IMR-90 (cell line): ENCODE results near the gene CDH13. TPM values are rescaled to one million over a fixed set of nuclear protein-coding genes. Genes with fewer than 3 reads are reported as not detected.

Experiments used
- ATAC-seq: fragments of 200-7000 bp; cut with Tn5 transposase; 2 replicates; pipeline ENCODE4 v1.9.1; 2020; ENCODE audit warnings: low read depth, mild to moderate bottlenecking, moderate library complexity
- BruUV-seq: library from RNA; stranded (reverse); fragments of 400-500 nt; replicated peaks from 2 replicates; lab custom pipeline; 2021; lab: Mats Ljungman, UMichigan
- CTCF ChIA-PET: fragments of 300-600 bp; formaldehyde crosslinking; extraction: SDS; loops from one replicate; lab custom pipeline; 2021; ENCODE audit warnings: antibody characterized with exemption; lab: Yijun Ruan, JAX
- POLR2A ChIA-PET: fragments of 300-600 bp; sonication (Branson Sonifier 250); formaldehyde crosslinking; loops from one replicate; lab custom pipeline; 2022; ENCODE audit warnings: antibody characterized with exemption; ENCODE audit not compliant: unreplicated experiment; lab: Charles Lee
- DNase-seq: peaks from one replicate; pipeline ENCODE4 v3.0.0; 2013
- H2AFZ ChIP-seq: replicated peaks from 2 replicates; pipeline ENCODE3; 2013; ENCODE audit warnings: low read length, mild to moderate bottlenecking; ENCODE audit not compliant: poor library complexity
- H2AK5ac ChIP-seq: 2 replicates; pipeline ENCODE4 v1.6.1; 2013; ENCODE audit warnings: low read depth, low read length, inconsistent platforms
- H2AK9ac ChIP-seq: replicated peaks from 2 replicates; pipeline ENCODE3; 2013; ENCODE audit warnings: mild to moderate bottlenecking, low read depth, low read length, moderate library complexity; ENCODE audit not compliant: poor library complexity
- H2BK120ac ChIP-seq: 2 replicates; pipeline ENCODE4 v1.6.1; 2013; ENCODE audit warnings: low read depth, low read length, inconsistent platforms
- H2BK15ac ChIP-seq: 3 replicates; pipeline ENCODE4 v1.6.1; 2013; ENCODE audit warnings: low read depth, low read length, inconsistent platforms
- H2BK20ac ChIP-seq: 2 replicates; pipeline ENCODE4 v1.6.1; 2013; ENCODE audit warnings: low read depth, mild to moderate bottlenecking, inconsistent platforms, low read length, moderate library complexity
- H2BK5ac ChIP-seq: 2 replicates; pipeline ENCODE4 v1.6.1; 2013; ENCODE audit warnings: mild to moderate bottlenecking, low read depth, low read length, inconsistent platforms; ENCODE audit not compliant: poor library complexity, severe bottlenecking
- H3K14ac ChIP-seq: replicated peaks from 2 replicates; pipeline ENCODE4 v1.6.1; 2013; ENCODE audit warnings: low read depth, low read length, inconsistent platforms
- H3K18ac ChIP-seq: 2 replicates; pipeline ENCODE4 v1.6.1; 2013; ENCODE audit warnings: low read depth, low read length, control low read depth
- H3K23ac ChIP-seq: 2 replicates; pipeline ENCODE4 v1.6.1; 2013; ENCODE audit warnings: low read depth, low read length, inconsistent platforms
- H3K27ac ChIP-seq: 2 replicates; pipeline ENCODE4 v1.5.1; 2013; ENCODE audit warnings: mild to moderate bottlenecking, control low read depth, low read length; ENCODE audit not compliant: insufficient read depth
- H3K27me3 ChIP-seq: 2 replicates; pipeline ENCODE4 v1.6.1; 2013; ENCODE audit warnings: low read length; ENCODE audit not compliant: control insufficient read depth, insufficient read depth
- H3K36me3 ChIP-seq: 2 replicates; pipeline ENCODE4 v1.6.1; 2013; ENCODE audit warnings: low read length, mixed read lengths; ENCODE audit not compliant: control insufficient read depth, insufficient read depth
- H3K4ac ChIP-seq: 2 replicates; pipeline ENCODE4 v1.6.1; 2013; ENCODE audit warnings: low read depth, low read length, inconsistent platforms
- H3K4me1 ChIP-seq: 2 replicates; pipeline ENCODE4 v1.6.1; 2013; ENCODE audit warnings: low read length, mixed read lengths; ENCODE audit not compliant: control insufficient read depth, insufficient read depth
- H3K4me2 ChIP-seq: 2 replicates; pipeline ENCODE4 v1.6.1; 2013; ENCODE audit warnings: low read depth, mild to moderate bottlenecking, control low read depth, low read length, moderate library complexity
- H3K4me3 ChIP-seq: 2 replicates; pipeline ENCODE4 v1.5.1; 2013; ENCODE audit warnings: low read depth, mild to moderate bottlenecking, control low read depth, low read length, moderate library complexity; ENCODE audit not compliant: insufficient read depth
- H3K56ac ChIP-seq: 2 replicates; pipeline ENCODE4 v1.6.1; 2013; ENCODE audit warnings: low read length, inconsistent platforms; ENCODE audit not compliant: insufficient read depth; ENCODE audit errors: extremely low read depth
- H3K79me1 ChIP-seq, 2 experiments: 2 replicates each; pipeline ENCODE4 v1.6.1; 2013; ENCODE audit warnings: low read length in 2 of 2, inconsistent platforms in 1 of 2, low read depth in 1 of 2
- H3K9ac ChIP-seq: 2 replicates; pipeline ENCODE4 v1.6.1; 2013; ENCODE audit warnings: low read depth, low read length, control low read depth
- H3K9me1 ChIP-seq: 2 replicates; pipeline ENCODE4 v1.6.1; 2013; ENCODE audit warnings: low read length, inconsistent platforms; ENCODE audit not compliant: insufficient read depth
- H3K9me3 ChIP-seq: 2 replicates; pipeline ENCODE4 v1.6.1; 2013; ENCODE audit warnings: low read length; ENCODE audit not compliant: control insufficient read depth, insufficient read depth
- H4K20me1 ChIP-seq: 2 replicates; pipeline ENCODE4 v1.6.1; 2013; ENCODE audit warnings: low read length, inconsistent platforms; ENCODE audit not compliant: insufficient read depth
- H4K5ac ChIP-seq: 2 replicates; pipeline ENCODE4 v1.6.1; 2013; ENCODE audit warnings: mild to moderate bottlenecking, low read depth, low read length, control low read depth
- H4K8ac ChIP-seq, 2 experiments: 2 replicates each; pipeline ENCODE4 v1.6.1; 2013; ENCODE audit warnings: low read depth in 2 of 2, low read length in 2 of 2, control low read depth in 1 of 2, inconsistent platforms in 1 of 2
- H4K91ac ChIP-seq: 2 replicates; pipeline ENCODE4 v1.6.1; 2013; ENCODE audit warnings: low read depth, low read length, inconsistent platforms; ENCODE audit not compliant: insufficient read depth
- CEBPB ChIP-seq: IDR thresholded peaks from 2 replicates; pipeline ENCODE4 v1.6.1; 2012; ENCODE audit warnings: low read depth, low read length, improper control_type of control experiment
- FOS ChIP-seq: fragments of 150-350 bp; IDR thresholded peaks from 2 replicates; pipeline ENCODE4 v1.6.1; 2016; ENCODE audit warnings: low read depth, low read length
- WGBS, 2 experiments: methylation state at CpG; one replicate each; pipeline versions ENCODE4 v1.1.5 to v1.1.7; 2013; ENCODE audit warnings: missing lambda C conversion rate in 2 of 2; ENCODE audit not compliant: insufficient read length in 1 of 2; ENCODE audit errors: extremely low coverage in 2 of 2; 5-methylcytosine and 5-hydroxymethylcytosine counted together
- dilution Hi-C: fragments of 300-500 bp; cut with HindIII; formaldehyde crosslinking; loops from one replicate; pipeline ENCODE4 v1.14.3; 2018; ENCODE audit warnings: low sequenced_read_pairs; ENCODE audit not compliant: unreplicated experiment
- in situ Hi-C: fragments of 300-500 bp; cut with MboI; formaldehyde crosslinking; loops from 3 replicates; pipeline ENCODE4 v1.14.3; 2019; ENCODE audit warnings: low sequenced_read_pairs, inconsistent platforms, mixed read lengths
- intact Hi-C: fragments of 100-400 bp; cut with micrococcal nuclease; formaldehyde crosslinking; loops from 2 replicates; pipeline ENCODE4 v1.10.0; 2022
- polyA plus RNA-seq, 3 experiments: library from polyadenylated mRNA; depleted of rRNA; stranded (reverse); fragments of >200 nt; gene quantifications; 2 replicates each; pipeline ENCODE4 v1.2.3, GENCODE V29; 2012; ENCODE audit warnings: low replicate concordance in 1 of 3
- total RNA-seq: library from RNA; depleted of rRNA; stranded (reverse); fragments of >200 nt; gene quantifications from 2 replicates; pipeline ENCODE4 v1.2.3, GENCODE V29; 2012

Gene CDH13
- total and polyA plus RNA-seq, 2 of the 4 experiments (the other 2 are of a cell fraction): 61.6 to 74.7 TPM

DNA sequence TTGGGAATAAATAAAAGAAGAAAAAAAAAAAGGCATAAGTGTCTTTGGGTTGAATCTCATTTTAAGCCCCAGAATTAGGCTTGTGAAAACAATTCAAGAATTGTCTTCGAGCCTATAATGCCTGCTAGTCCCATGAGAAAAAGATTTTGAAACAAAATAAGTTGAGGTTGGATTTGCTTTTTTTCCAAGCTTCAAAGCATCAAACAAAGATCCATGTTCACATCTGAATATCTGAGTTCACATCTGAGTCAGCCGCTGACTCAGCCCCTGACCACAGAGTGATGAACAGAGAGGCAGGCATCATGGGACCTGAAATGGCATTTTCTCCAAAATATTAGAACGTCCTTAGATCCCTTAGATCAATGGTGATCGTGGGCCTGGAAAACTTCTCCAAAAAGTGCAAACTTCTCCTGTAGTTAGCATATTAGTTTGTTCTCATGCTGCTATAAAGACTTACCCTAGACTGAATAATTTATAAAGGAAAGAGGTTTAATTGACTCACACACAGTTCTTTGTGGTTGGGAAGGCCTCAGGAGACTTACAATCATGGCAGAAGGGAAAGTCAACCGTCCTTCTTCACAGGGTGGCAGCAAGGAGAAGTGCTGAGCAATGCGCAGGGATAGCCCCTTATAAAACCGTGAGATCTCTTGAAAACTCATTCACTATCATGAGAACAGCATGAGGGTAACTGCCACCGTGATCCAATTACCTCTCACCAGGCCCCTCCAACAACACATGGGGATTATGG lies 886.4 kb downstream of the CDH13 start:
- no CpG with 5 or more reads among the region's 8 CpGs for WGBS, 2 experiments
- Histone ChIP-seq H4K20me1 (no peaks in the 10 kb centered on the region), H2BK120ac (peak overlapping the region; percentile 71; the same call in 1 of the 2 replicates), H2BK15ac (peak overlapping the region; percentile 57; the same call in 1 of the 3 replicates), H2BK5ac (peak overlapping the region; percentile 69), H3K9me3 (peaks cover 3% of the 10 kb centered on the region; the same call in 1 of the 2 replicates), H3K18ac (no peak overlapping the region), H4K5ac (no peak overlapping the region), H3K4me1 (no peaks in the 10 kb centered on the region), H2AK5ac (no peak overlapping the region; the same call in 1 of the 2 replicates), H3K9me1 (peaks cover 3% of the 10 kb centered on the region), H3K36me3 (no peaks in the 10 kb centered on the region), H2AFZ (no peak overlapping the region), H3K4me3 (no peak overlapping the region), H3K56ac (no peak overlapping the region), H3K9ac (no peak overlapping the region), H4K91ac (no peak overlapping the region), H3K14ac (no peak overlapping the region), H2AK9ac (no peak overlapping the region), H3K27me3 (no peaks in the 10 kb centered on the region), H4K8ac (peak overlapping the region in 1 of 2 experiments; percentile 14; a peak in 1 of 4 replicates), H3K4me2 (no peak overlapping the region), H2BK20ac (peak overlapping the region; percentile 43; the same call in 1 of the 2 replicates), H3K4ac (peak overlapping the region; percentile 66; the same call in 1 of the 2 replicates), H3K27ac (no peak overlapping the region), H3K23ac (no peak overlapping the region), H3K79me1 (no peaks in the 10 kb centered on the region)
- ATAC-seq (peak; percentile 77), DNase-seq (peak; percentile 89)
- no TSS peak for BruUV-seq
- in situ Hi-C loops (no loop called here), dilution Hi-C loops (no loop called here), intact Hi-C loops (no loop called here)
- no peak for TF ChIP-seq CEBPB
- peak; percentile 71 for TF ChIP-seq FOS
- POLR2A ChIA-PET: no interaction called here
- CTCF ChIA-PET: no interaction called here
